NCI-H2227 (cell line): Measurements from ENCODE around the gene OSBPL8.
"Not testable (repeated sequence)": the region's sequence is repeated elsewhere in the genome, so short reads cannot be mapped to it uniquely, and the experiment has no call there.

ENCODE experiments used
- DNase-seq: peaks from one replicate; lab custom pipeline; 2025; ENCODE audit not compliant: unreplicated experiment; lab: John Stamatoyannopoulos, UW

Gene OSBPL8

GRCh38 chr12:76531056-76531455, 28.5 kb downstream of the OSBPL8 start:
- DNase-seq = no peak

GRCh38 chr12:76530516-76530915, 29.1 kb downstream of the OSBPL8 start:
- DNase-seq = no peak

- DNase-seq = no peak
These were observed 30.2 kb downstream of the OSBPL8 start for GRCh38 chr12:76529226-76529918.

GRCh38 chr12:76523408-76523807, 36.2 kb downstream of the OSBPL8 start:
- no peak for DNase-seq

GRCh38 chr12:76520348-76520747, 39.2 kb downstream of the OSBPL8 start:
- DNase-seq = no peak

GRCh38 chr12:76519538-76519937, 40.0 kb downstream of the OSBPL8 start:
- DNase-seq = no peak

GRCh38 chr12:76518699-76519098, 40.9 kb downstream of the OSBPL8 start:
- DNase-seq = no peak

GRCh38 chr12:76515271-76515670, 44.3 kb downstream of the OSBPL8 start:
- DNase-seq = no peak

GRCh38 chr12:76511116-76511716, 48.4 kb downstream of the OSBPL8 start:
- not testable (repeated sequence) for DNase-seq

GRCh38 chr12:76508128-76508980, 51.2 kb downstream of the OSBPL8 start:
- DNase-seq = no peak

GRCh38 chr12:76506149-76506548, 53.4 kb downstream of the OSBPL8 start:
- no peak for DNase-seq

GRCh38 chr12:76505050-76505449, 54.5 kb downstream of the OSBPL8 start:
- no peak for DNase-seq

GRCh38 chr12:76504606-76505005, 55.0 kb downstream of the OSBPL8 start:
- DNase-seq = no peak

GRCh38 chr12:76503957-76504356, 55.6 kb downstream of the OSBPL8 start:
- no peak for DNase-seq

- DNase-seq = no peak
These were observed 58.2 kb downstream of the OSBPL8 start for GRCh38 chr12:76501390-76501789.

- DNase-seq = not testable (repeated sequence)
These were observed 60.4 kb downstream of the OSBPL8 start for GRCh38 chr12:76499136-76499535.

GRCh38 chr12:76495556-76495955, 64.0 kb downstream of the OSBPL8 start:
- DNase-seq = no peak

- DNase-seq = no peak
These were observed 68.3 kb downstream of the OSBPL8 start for GRCh38 chr12:76491292-76491691.

GRCh38 chr12:76490763-76491162, 68.8 kb downstream of the OSBPL8 start:
- DNase-seq = no peak

GRCh38 chr12:76489737-76490136, 69.8 kb downstream of the OSBPL8 start:
- no peak for DNase-seq

- DNase-seq = no peak
These were observed 73.6 kb downstream of the OSBPL8 start for GRCh38 chr12:76486011-76486410.

- no peak for DNase-seq
These were observed 78.8 kb downstream of the OSBPL8 start for GRCh38 chr12:76480796-76481195.
